Endothelial cell of umbilical vein (primary cell): ENCODE measurements around the gene STC2. TPM values are rescaled to one million over a fixed set of nuclear protein-coding genes. Genes with fewer than 3 reads are reported as not detected.

Source experiments
- BruUV-seq: library from RNA; stranded (reverse); fragments of 400-500 nt; replicated peaks from 2 replicates; lab custom pipeline; 2021; lab: Mats Ljungman, UMichigan
- CTCF ChIA-PET: fragments of 300-600, 350-600 bp; sonication (Branson Sonifier 250); formaldehyde crosslinking; loops from one replicate; lab custom pipeline; 2021; ENCODE audit warnings: antibody characterized with exemption, inconsistent platforms; lab: Charles Lee
- POLR2A ChIA-PET: fragments of 300-600, 350-600 bp; sonication (Branson Sonifier 250); formaldehyde crosslinking; loops from one replicate; lab custom pipeline; 2021; ENCODE audit warnings: antibody characterized with exemption, inconsistent platforms; lab: Charles Lee
- DNase-seq: peaks from one replicate; pipeline ENCODE4 v3.0.0-alpha.2; 2011; ENCODE audit warnings: low read depth, low spot score
- FAIRE-seq: peaks from 2 replicates; lab custom pipeline; 2011; peaks lifted over from hg19 to GRCh38; lab: Jason Lieb, UNC
- H2AFZ ChIP-seq: 2 replicates; pipeline ENCODE4 v1.6.0; 2012; ENCODE audit warnings: low read depth, low read length, control low read depth, inconsistent platforms
- H3K27ac ChIP-seq: 2 replicates; pipeline ENCODE4 v1.5.1; 2011; ENCODE audit warnings: low read depth, mild to moderate bottlenecking, control low read depth, low read length, moderate library complexity; ENCODE audit not compliant: insufficient read depth
- H3K27me3 ChIP-seq, 2 experiments: 2 replicates each; pipeline versions ENCODE4 v1.6.0 to v1.6.1; 2011; ENCODE audit warnings: low read length in 2 of 2, mixed read lengths in 1 of 2; ENCODE audit not compliant: control insufficient read depth in 2 of 2, insufficient read depth in 2 of 2
- H3K36me3 ChIP-seq, 2 experiments: 2 replicates in 1 of 2; 3 replicates in 1 of 2; pipeline ENCODE4 v1.5.1; 2011; ENCODE audit warnings: low read length in 2 of 2, mild to moderate bottlenecking in 1 of 2, moderate library complexity in 1 of 2; ENCODE audit not compliant: control insufficient read depth in 2 of 2, insufficient read depth in 2 of 2; ENCODE audit errors: extremely low read depth in 1 of 2
- H3K4me1 ChIP-seq: 3 replicates; pipeline ENCODE4 v1.5.1; 2011; ENCODE audit warnings: mild to moderate bottlenecking, low read length; ENCODE audit not compliant: control insufficient read depth, insufficient read depth; ENCODE audit errors: extremely low read depth
- H3K4me2 ChIP-seq: 2 replicates; pipeline ENCODE4 v1.6.1; 2011; ENCODE audit warnings: low read length, control low read depth, mixed read lengths; ENCODE audit not compliant: insufficient read depth
- H3K4me3 ChIP-seq, 3 experiments: fragments of 200-600 bp in 1 of 3; sonication (generic), shearing (Covaris generic) in 1 of 3; replicated peaks in 1 of 3; 2 replicates each; pipeline ENCODE4 v1.5.1; 2011 to 2016; ENCODE audit warnings: control low read depth in 3 of 3, low read length in 3 of 3, mild to moderate bottlenecking in 2 of 3, inconsistent platforms in 1 of 3, low read depth in 1 of 3, moderate library complexity in 1 of 3; ENCODE audit not compliant: insufficient read depth in 1 of 3
- H3K79me2 ChIP-seq: 2 replicates; pipeline ENCODE4 v1.6.0; 2012; ENCODE audit warnings: low read length, inconsistent platforms; ENCODE audit not compliant: control insufficient read depth, insufficient read depth
- H3K9ac ChIP-seq: replicated peaks from 2 replicates; pipeline ENCODE3; 2011; ENCODE audit warnings: low read length, control low read depth; ENCODE audit not compliant: insufficient read depth; ENCODE audit errors: extremely low read depth
- H3K9me1 ChIP-seq: replicated peaks from 3 replicates; pipeline ENCODE4 v1.6.0; 2011; ENCODE audit warnings: mild to moderate bottlenecking, low read length; ENCODE audit not compliant: control insufficient read depth, insufficient read depth; ENCODE audit errors: extremely low read depth
- H3K9me3 ChIP-seq: replicated peaks from 2 replicates; pipeline ENCODE4 v1.5.1; 2012; ENCODE audit warnings: low read length, inconsistent platforms; ENCODE audit not compliant: control insufficient read depth, insufficient read depth
- H4K20me1 ChIP-seq: replicated peaks from 2 replicates; pipeline ENCODE3; 2011; ENCODE audit warnings: mild to moderate bottlenecking, low read length; ENCODE audit not compliant: control insufficient read depth, insufficient read depth; ENCODE audit errors: extremely low read depth
- EZH2 ChIP-seq: IDR thresholded peaks from 2 replicates; pipeline ENCODE4 v1.6.1; 2012; ENCODE audit warnings: borderline replicate concordance, low read depth, mild to moderate bottlenecking, moderate library complexity, low read length, inconsistent platforms; ENCODE audit not compliant: severe bottlenecking
- FOS ChIP-seq: IDR thresholded peaks from 2 replicates; pipeline ENCODE4 v1.6.1; 2011; ENCODE audit warnings: mild to moderate bottlenecking, low read length, moderate library complexity, borderline replicate concordance; ENCODE audit not compliant: insufficient read depth
- GATA2 ChIP-seq: IDR thresholded peaks from 2 replicates; pipeline ENCODE4 v1.7.0; 2011; ENCODE audit warnings: low read depth, mild to moderate bottlenecking, moderate library complexity, mixed read lengths, low read length; ENCODE audit not compliant: insufficient read length, insufficient read depth
- JUN ChIP-seq: IDR thresholded peaks from 2 replicates; pipeline ENCODE4 v1.6.1; 2011; ENCODE audit warnings: borderline replicate concordance, low read depth; ENCODE audit not compliant: insufficient read length, insufficient read depth
- MYC ChIP-seq: IDR thresholded peaks from one replicate; pipeline ENCODE4 v1.6.1; 2011; ENCODE audit warnings: mild to moderate bottlenecking, low read depth, low read length
- POLR2A ChIP-seq: IDR thresholded peaks from 2 replicates; pipeline ENCODE4 v1.6.1; 2012; ENCODE audit warnings: low read depth, mild to moderate bottlenecking, control low read depth, low read length
- POLR2AphosphoS5 ChIP-seq: IDR thresholded peaks from 2 replicates; pipeline ENCODE4 v1.6.1; 2012; ENCODE audit warnings: low read depth, mild to moderate bottlenecking, control low read depth, low read length, moderate library complexity; ENCODE audit not compliant: insufficient read depth
- dilution Hi-C: fragments of 300-500 bp; cut with MboI; formaldehyde crosslinking; loops from one replicate; pipeline ENCODE4 v1.15.0; 2019; ENCODE audit warnings: low sequenced_read_pairs; ENCODE audit not compliant: extremely low pct_ligation_motif_present
- intact Hi-C: fragments of 100-400 bp; cut with micrococcal nuclease; formaldehyde crosslinking; loops from one replicate; pipeline ENCODE4 v1.10.0; 2022
- polyA plus RNA-seq, 4 experiments: library from polyadenylated mRNA; depleted of rRNA in 3 of 4; stranded (reverse) in 3 of 4; unstranded in 1 of 4; fragments of >200 nt; gene quantifications; 2 replicates each; pipeline versions ENCODE4 v1.2.1 to v1.2.3, GENCODE V29; 2011 to 2012; ENCODE audit warnings: missing spikeins in 1 of 4
- total RNA-seq: library from RNA; stranded (reverse); gene quantifications from 2 replicates; pipeline ENCODE4 v1.2.3, GENCODE V29; 2021
- TF ChIP-seq, protein P1 (sequence below): IDR thresholded peaks from 2 replicates; pipeline ENCODE4 v1.6.1; 2011; ENCODE audit not compliant: insufficient read depth, insufficient read length
- TF ChIP-seq, protein P2 (sequence below), 2 donors: IDR thresholded peaks; 1 replicate in 1 of 2; 2 replicates in 1 of 2; pipeline ENCODE4 v1.5.1; 2011; ENCODE audit warnings: low read length in 2 of 2, mild to moderate bottlenecking in 2 of 2, moderate library complexity in 2 of 2, control low read depth in 1 of 2, inconsistent platforms in 1 of 2, low read depth in 1 of 2; ENCODE audit not compliant: insufficient read depth in 1 of 2; ENCODE audit errors: extremely low read depth in 1 of 2

STC2 gene
- total and polyA plus RNA-seq, 2 donors (not counting 3 experiments of a cell fraction or from before 2014, with no cell fraction given), result 19.0 to 26.9 TPM

DNA sequence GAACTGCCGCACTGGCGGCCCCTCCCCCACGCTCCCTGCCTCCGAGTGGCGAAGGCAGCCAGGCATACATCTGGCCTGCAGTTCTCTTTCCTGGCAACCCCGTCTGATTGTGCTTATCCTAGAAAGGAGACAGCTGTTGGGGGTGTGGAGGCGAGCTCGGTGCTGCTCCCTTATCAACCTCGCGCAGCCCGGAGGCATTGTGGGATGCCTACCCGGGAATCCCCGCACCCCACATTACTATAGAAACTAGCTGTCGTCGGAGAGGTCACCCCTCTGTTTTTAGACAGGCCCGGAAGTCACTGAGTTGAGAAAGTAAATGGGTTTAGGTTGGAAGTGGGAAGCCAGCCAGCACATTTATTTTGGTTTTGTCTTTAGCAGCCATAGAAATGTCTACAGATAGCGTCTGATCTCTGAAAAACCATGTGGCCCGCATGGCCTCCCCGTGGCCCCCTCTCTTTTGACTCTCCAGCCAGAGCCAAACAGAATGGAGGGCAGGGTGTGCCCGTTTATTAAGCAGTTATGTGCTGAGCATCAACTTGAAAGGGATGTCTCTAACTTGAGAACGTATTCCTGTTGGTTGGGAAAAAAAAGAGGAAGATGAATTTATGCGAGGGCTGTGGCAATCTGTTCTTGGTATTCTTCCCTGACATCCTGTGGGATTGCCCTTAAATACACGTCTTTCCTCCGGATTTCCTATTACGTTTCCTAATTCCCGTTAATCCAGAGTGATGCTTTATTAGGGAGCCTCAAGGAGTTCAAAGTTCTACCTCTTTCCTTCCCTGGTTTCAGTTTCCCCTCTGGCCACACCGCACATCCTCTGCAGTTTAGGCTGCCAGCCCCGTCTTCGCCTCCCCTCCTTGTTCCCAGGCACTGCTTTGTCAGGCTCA is 3.9 kb downstream of the STC2 start:
- BruUV-seq, result no TSS peak
- intact Hi-C loops, result loop anchor here (1.0 kb wide), 1 partner anchor 10 kb away; no protein-coding TSS in a partner anchor
- Histone ChIP-seq H4K20me1 (no peaks in the 10 kb centered on the region), H3K9me3 (no peaks in the 10 kb centered on the region), H3K9ac (peak overlapping the region; percentile 61), H3K27ac (peak overlapping the region; percentile 87), H3K27me3 (no peaks in the 10 kb centered on the region), H2AFZ (no peak overlapping the region), H3K79me2 (peaks cover 46% of the 10 kb centered on the region), H3K9me1 (no peaks in the 10 kb centered on the region), H3K4me1 (peaks cover 34% of the 10 kb centered on the region), H3K36me3 (peaks cover 6 to 14% of the 10 kb centered on the region in 2 experiments), H3K4me3 (peak overlapping the region in 1 of 3 experiments; percentile 1), H3K4me2 (peak overlapping the region; percentile 87)
- DNase-seq, result peak; percentile 42
- ChIA-PET POLR2A (no interaction called here), CTCF (interaction anchor here (0.9 to 11.2 kb wide), 2 partner anchors 31 to 249 kb away, joined by 3 to 428 read pairs; no protein-coding TSS in a partner anchor)
- dilution Hi-C loops, result no loop called here
- TF ChIP-seq JUN (peak; percentile 6), POLR2AphosphoS5 (peak; percentile 45), POLR2A (no peak)
- peak; percentile 89 for FAIRE-seq

DNA sequence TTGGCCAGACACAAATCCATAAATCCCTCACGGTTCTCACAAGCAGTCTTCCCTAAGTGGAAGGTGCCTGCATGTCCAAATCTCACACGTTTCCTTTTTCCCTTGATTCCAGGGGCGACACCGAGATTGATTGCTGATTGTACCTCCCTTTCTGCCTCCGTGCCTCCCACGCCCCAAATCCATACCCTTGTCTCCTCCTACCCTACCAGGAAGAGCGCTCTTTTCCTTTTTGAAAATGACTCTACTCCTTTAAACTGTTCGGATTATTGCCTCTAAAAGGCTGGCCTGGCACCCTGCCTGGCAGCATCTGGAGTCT is 4.5 kb downstream of the STC2 start:
- BruUV-seq, result no TSS peak
- Histone ChIP-seq H4K20me1 (no peaks in the 10 kb centered on the region), H3K9me3 (no peaks in the 10 kb centered on the region), H3K36me3 (peaks cover 6 to 14% of the 10 kb centered on the region in 2 experiments), H3K4me3 (no peak overlapping the region), H3K27me3 (no peaks in the 10 kb centered on the region), H2AFZ (no peak overlapping the region), H3K4me1 (peaks cover 30% of the 10 kb centered on the region), H3K9me1 (no peaks in the 10 kb centered on the region), H3K27ac (peak overlapping the region; percentile 87), H3K4me2 (peak overlapping the region; percentile 87), H3K9ac (peak overlapping the region; percentile 61), H3K79me2 (peaks cover 44% of the 10 kb centered on the region)
- dilution Hi-C loops, result no loop called here
- intact Hi-C loops, result loop anchor here (1.0 kb wide), 1 partner anchor 9 kb away; no protein-coding TSS in a partner anchor
- FAIRE-seq, result no peak
- ChIA-PET CTCF (interaction anchor here (0.9 to 11.2 kb wide), 2 partner anchors 31 to 249 kb away, joined by 3 to 428 read pairs; no protein-coding TSS in a partner anchor), POLR2A (no interaction called here)
- DNase-seq, result peak; percentile 60
- TF ChIP-seq, protein P1, sequence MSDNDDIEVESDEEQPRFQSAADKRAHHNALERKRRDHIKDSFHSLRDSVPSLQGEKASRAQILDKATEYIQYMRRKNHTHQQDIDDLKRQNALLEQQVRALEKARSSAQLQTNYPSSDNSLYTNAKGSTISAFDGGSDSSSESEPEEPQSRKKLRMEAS, result no peak
- TF ChIP-seq JUN, result no peak
- TF ChIP-seq POLR2A, result no peak
- no peak for TF ChIP-seq POLR2AphosphoS5
- TF ChIP-seq GATA2, result no peak
- TF ChIP-seq, protein P2, sequence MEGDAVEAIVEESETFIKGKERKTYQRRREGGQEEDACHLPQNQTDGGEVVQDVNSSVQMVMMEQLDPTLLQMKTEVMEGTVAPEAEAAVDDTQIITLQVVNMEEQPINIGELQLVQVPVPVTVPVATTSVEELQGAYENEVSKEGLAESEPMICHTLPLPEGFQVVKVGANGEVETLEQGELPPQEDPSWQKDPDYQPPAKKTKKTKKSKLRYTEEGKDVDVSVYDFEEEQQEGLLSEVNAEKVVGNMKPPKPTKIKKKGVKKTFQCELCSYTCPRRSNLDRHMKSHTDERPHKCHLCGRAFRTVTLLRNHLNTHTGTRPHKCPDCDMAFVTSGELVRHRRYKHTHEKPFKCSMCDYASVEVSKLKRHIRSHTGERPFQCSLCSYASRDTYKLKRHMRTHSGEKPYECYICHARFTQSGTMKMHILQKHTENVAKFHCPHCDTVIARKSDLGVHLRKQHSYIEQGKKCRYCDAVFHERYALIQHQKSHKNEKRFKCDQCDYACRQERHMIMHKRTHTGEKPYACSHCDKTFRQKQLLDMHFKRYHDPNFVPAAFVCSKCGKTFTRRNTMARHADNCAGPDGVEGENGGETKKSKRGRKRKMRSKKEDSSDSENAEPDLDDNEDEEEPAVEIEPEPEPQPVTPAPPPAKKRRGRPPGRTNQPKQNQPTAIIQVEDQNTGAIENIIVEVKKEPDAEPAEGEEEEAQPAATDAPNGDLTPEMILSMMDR (IDR thresholded peaks at IDR 0.05; ENCODE audit: extremely low read depth in 1 of 2, insufficient read depth in 1 of 2, low read depth in 1 of 2, low read length in 2 of 2), result no peak
- no peak for TF ChIP-seq FOS
- no peak for TF ChIP-seq MYC
- TF ChIP-seq EZH2, result no peak
